K562 (cell line): ENCODE results near the gene TMEM69. TPM values are rescaled to one million over a fixed set of nuclear protein-coding genes. Genes with fewer than 3 reads are reported as not detected.

Source experiments
- ARHGAP35 ChIP-seq: fragments of 450-650 bp; IDR thresholded peaks from 2 replicates; pipeline ENCODE4 v1.6.1; 2018; ENCODE audit not compliant: partially characterized antibody
- ATF7 ChIP-seq: fragments of 450-650 bp; IDR thresholded peaks from 2 replicates; pipeline ENCODE4 v1.7.1; 2014; ENCODE audit warnings: mild to moderate bottlenecking, moderate library complexity
- CREB5 ChIP-seq: fragments of 250-450 bp; sonication (Bioruptor Pico); IDR thresholded peaks from 2 replicates; pipeline ENCODE4 v1.5.0; 2020; ENCODE audit warnings: mild to moderate bottlenecking
- E2F1 ChIP-seq: sonication (generic); formaldehyde crosslinking; IDR thresholded peaks from 2 replicates; pipeline ENCODE4 v1.8.1; 2023; ENCODE audit warnings: mild to moderate bottlenecking, missing genetic modification reagents, moderate library complexity
- EP400 ChIP-seq: fragments of 450-650 bp; IDR thresholded peaks from 2 replicates; pipeline ENCODE4 v1.6.1; 2017; ENCODE audit warnings: antibody characterized with exemption, mild to moderate bottlenecking, moderate library complexity
- FUS ChIP-seq: fragments of 200-400 bp; formaldehyde crosslinking; optimal IDR thresholded peaks from 2 replicates; pipeline ENCODE3; 2017; ENCODE audit warnings: low read depth, low read length
- HMG20A ChIP-seq: fragments of 450-650 bp; formaldehyde crosslinking; conservative IDR thresholded peaks from 2 replicates; pipeline ENCODE4 v1.4.0; 2020; ENCODE audit warnings: mild to moderate bottlenecking, mixed read lengths
- KLF6 ChIP-seq: fragments of 250-450 bp; sonication (Bioruptor Pico); IDR thresholded peaks from 2 replicates; pipeline ENCODE4 v1.4.0; 2020; ENCODE audit warnings: mild to moderate bottlenecking, moderate library complexity, borderline replicate concordance
- LARP7 ChIP-seq: fragments of 450-650 bp; IDR thresholded peaks from 2 replicates; pipeline ENCODE4 v1.6.1; 2016
- PHF21A ChIP-seq: fragments of 450-650 bp; IDR thresholded peaks from 2 replicates; pipeline ENCODE4 v1.6.1; 2017; ENCODE audit warnings: low read depth, borderline replicate concordance
- POLR3A ChIP-seq: IDR thresholded peaks from 2 replicates; pipeline ENCODE4 v1.6.1; 2011; ENCODE audit warnings: borderline replicate concordance, mild to moderate bottlenecking, moderate library complexity; ENCODE audit not compliant: insufficient read length, insufficient read depth; ENCODE audit errors: extremely low read depth
- PYGO2 ChIP-seq: fragments of 450-650 bp; IDR thresholded peaks from 2 replicates; pipeline ENCODE4 v1.6.1; 2016; ENCODE audit warnings: mild to moderate bottlenecking, missing genetic modification characterization, moderate library complexity, missing compliant biosample characterization
- TBP ChIP-seq: optimal IDR thresholded peaks from 2 replicates; pipeline ENCODE3; 2011; ENCODE audit warnings: low read depth, low read length, improper control_type of control experiment
- THRAP3 ChIP-seq: fragments of 450-650 bp; IDR thresholded peaks from 2 replicates; pipeline ENCODE4 v1.6.1; 2016; ENCODE audit warnings: mild to moderate bottlenecking, inconsistent platforms, borderline replicate concordance
- TRIM28 ChIP-seq: fragments of 450-650 bp; IDR thresholded peaks from 2 replicates; pipeline ENCODE4 v1.6.1; 2017
- ZKSCAN3 ChIP-seq: fragments of 250-450 bp; sonication (Bioruptor Pico); IDR thresholded peaks from 2 replicates; pipeline ENCODE4 v1.4.0; 2020
- ZNF12 ChIP-seq: sonication (generic); formaldehyde crosslinking; IDR thresholded peaks from 2 replicates; pipeline ENCODE4 v1.4.0; 2020; ENCODE audit warnings: mild to moderate bottlenecking, missing genetic modification reagents
- ZNF431 ChIP-seq: sonication (generic); formaldehyde crosslinking; IDR thresholded peaks from 2 replicates; pipeline ENCODE4 v1.8.0; 2022; ENCODE audit warnings: mild to moderate bottlenecking, missing genetic modification reagents
- ZNF584 ChIP-seq: fragments of 200-800 bp; sonication (Bioruptor generic); IDR thresholded peaks from 2 replicates; pipeline ENCODE4 v1.6.1; 2016; ENCODE audit warnings: low read depth, mild to moderate bottlenecking, missing genetic modification characterization, missing compliant biosample characterization
- ZNF592 ChIP-seq: fragments of 450-650 bp; IDR thresholded peaks from 2 replicates; pipeline ENCODE4 v1.6.1; 2017; ENCODE audit warnings: antibody characterized with exemption, mild to moderate bottlenecking
- polyA plus RNA-seq, 8 experiments: library from polyadenylated mRNA; depleted of rRNA in 4 of 8; stranded (reverse) in 5 of 8; unstranded in 3 of 8; fragments of >200 nt; fragmentation: Nextera tagmentation in 2 of 8; fragmentation: Illumina TruSeq in 1 of 8; extraction: Ambion mirVana in 2 of 8; extraction: Trizol in 1 of 8; gene quantifications; 2 replicates each; pipeline versions ENCODE4 v1.2.1 to v1.2.3, GENCODE V29; 2011 to 2014; ENCODE audit warnings: inconsistent platforms in 1 of 8, missing spikeins in 1 of 8
- total RNA-seq, 7 experiments: library from RNA; depleted of rRNA in 6 of 7; stranded (reverse); fragments of >200 nt in 6 of 7; fragmentation: Illumina TruSeq in 2 of 7; extraction: Trizol in 2 of 7; gene quantifications; 2 replicates each; pipeline versions ENCODE4 v1.2.1 to v1.2.3, GENCODE V29; 2011 to 2021; ENCODE audit warnings: low replicate concordance in 1 of 7
- TF ChIP-seq, protein P1 (sequence below): sonication (generic); formaldehyde crosslinking; IDR thresholded peaks from 2 replicates; pipeline ENCODE4 v1.9.0; 2022; ENCODE audit warnings: mild to moderate bottlenecking, missing genetic modification reagents
- TF ChIP-seq, protein P2 (sequence below): fragments of 250-450 bp; sonication (Bioruptor Pico); IDR thresholded peaks from 2 replicates; pipeline ENCODE4 v1.5.0; 2021

The TMEM69 gene
- total and polyA plus RNA-seq, 9 of the 15 experiments (the other 6 are each of a cell fraction or from before 2014, with no cell fraction given): 47.3 to 248 (median 103) TPM

- TF ChIP-seq THRAP3 (0 out of 2 replicates have a peak, but pooled peaks have one; percentile 15), CREB5 (CRISPR knock-in tag) (peak; percentile 49; the same call in 1 of the 2 replicates), EP400 (peak; percentile 94), ZNF584 (CRISPR knock-in tag) (no peak), HMG20A (CRISPR knock-in tag) (0 out of 2 replicates have a peak, but pooled peaks have one; percentile 52), ZNF431 (CRISPR knock-in tag) (no peak), ARHGAP35 (no peak), KLF6 (no peak; the same call in 1 of the 2 replicates), PHF21A (no peak), POLR3A (no peak), E2F1 (peak; percentile 35; the same call in 1 of the 2 replicates), ZKSCAN3 (CRISPR knock-in tag) (no peak), TBP (peak; percentile 74), ATF7 (0 out of 2 replicates have a peak, but pooled peaks have one; percentile 22), ZNF592 (no peak), ZNF12 (CRISPR knock-in tag) (no peak), PYGO2 (no peak), FUS (no peak), LARP7 (no peak), TRIM28 (no peak)
- TF ChIP-seq, protein P1, sequence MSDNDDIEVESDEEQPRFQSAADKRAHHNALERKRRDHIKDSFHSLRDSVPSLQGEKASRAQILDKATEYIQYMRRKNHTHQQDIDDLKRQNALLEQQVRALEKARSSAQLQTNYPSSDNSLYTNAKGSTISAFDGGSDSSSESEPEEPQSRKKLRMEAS (CRISPR knock-in tag): no peak; the same call in 1 of the 2 replicates
- TF ChIP-seq, protein P2, sequence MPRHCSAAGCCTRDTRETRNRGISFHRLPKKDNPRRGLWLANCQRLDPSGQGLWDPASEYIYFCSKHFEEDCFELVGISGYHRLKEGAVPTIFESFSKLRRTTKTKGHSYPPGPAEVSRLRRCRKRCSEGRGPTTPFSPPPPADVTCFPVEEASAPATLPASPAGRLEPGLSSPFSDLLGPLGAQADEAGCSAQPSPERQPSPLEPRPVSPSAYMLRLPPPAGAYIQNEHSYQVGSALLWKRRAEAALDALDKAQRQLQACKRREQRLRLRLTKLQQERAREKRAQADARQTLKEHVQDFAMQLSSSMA (CRISPR knock-in tag): peak; percentile 86; the same call in 1 of the 2 replicates
Measured at GRCh38 chr1:45686288-45687013, 1.5 kb upstream of the TMEM69 start, which contains the start of gene GPBP1L1 (continued).
